ENCODE results near the gene KCNE1.
A peak's percentile ranks its signal among the peaks of the same experiment; 100 is the strongest.

The KCNE1 gene

GRCh38 chr21:34554227-34554626 lies 42.2 kb upstream of the KCNE1 start:
- TF ChIP-seq CTCF (IDR thresholded peaks at IDR 0.05; ENCODE audit: insufficient read depth, low read depth, low read length, missing control alignments), result no peak
- no peak overlapping the region for H3K4me3 ChIP-seq (ENCODE audit: low read length)
- DNase-seq (ENCODE audit: low read depth), result no peak

DNA sequence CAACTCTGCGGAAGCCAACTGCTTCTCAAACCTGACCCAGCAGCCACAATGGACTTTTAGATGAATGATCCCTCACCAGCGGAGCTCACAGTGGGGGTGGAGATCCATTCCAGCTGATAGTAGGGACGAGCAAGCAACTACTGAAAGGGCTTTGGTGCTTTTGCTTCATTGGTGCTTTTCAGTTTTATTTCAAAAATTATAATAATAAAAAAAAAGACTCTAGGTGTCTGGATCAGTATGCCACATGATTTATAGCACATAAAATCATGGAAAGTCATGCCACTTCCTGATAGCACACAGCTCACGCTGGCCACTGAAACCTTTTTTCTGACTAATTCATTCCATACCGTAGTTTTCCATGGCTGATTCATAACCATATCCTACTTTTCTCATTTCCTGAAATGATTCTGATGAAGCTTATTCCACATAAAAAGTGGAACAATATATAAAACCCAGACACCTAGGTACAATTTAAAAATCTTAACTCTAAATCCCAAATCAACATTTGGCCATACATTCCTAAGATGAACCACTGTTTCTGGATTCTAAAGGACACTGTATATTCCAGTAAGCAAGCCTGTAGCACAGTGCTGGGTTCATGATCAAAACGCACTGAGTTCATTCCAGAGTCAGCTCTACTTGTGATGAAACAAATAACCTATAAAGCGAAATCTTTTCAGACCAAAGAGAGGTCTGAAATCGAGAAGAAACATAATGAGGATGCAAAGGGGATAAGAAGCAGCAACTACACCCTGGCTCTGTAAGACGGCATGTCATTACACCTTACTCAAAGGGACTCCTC lies 41.3 kb upstream of the KCNE1 start:
- TF ChIP-seq CTCF (IDR thresholded peaks at IDR 0.05; ENCODE audit: insufficient read depth, low read depth, low read length, missing control alignments), result no peak
- no peak overlapping the region for H3K4me3 ChIP-seq (ENCODE audit: low read length)
- peak; percentile 79 for DNase-seq (ENCODE audit: low read depth)

GRCh38 chr21:34552360-34553098 lies 40.5 kb upstream of the KCNE1 start:
- TF ChIP-seq CTCF (IDR thresholded peaks at IDR 0.05; ENCODE audit: insufficient read depth, low read depth, low read length, missing control alignments), result no peak
- no peak for DNase-seq (ENCODE audit: low read depth)
- H3K4me3 ChIP-seq (ENCODE audit: low read length), result no peak overlapping the region

DNA sequence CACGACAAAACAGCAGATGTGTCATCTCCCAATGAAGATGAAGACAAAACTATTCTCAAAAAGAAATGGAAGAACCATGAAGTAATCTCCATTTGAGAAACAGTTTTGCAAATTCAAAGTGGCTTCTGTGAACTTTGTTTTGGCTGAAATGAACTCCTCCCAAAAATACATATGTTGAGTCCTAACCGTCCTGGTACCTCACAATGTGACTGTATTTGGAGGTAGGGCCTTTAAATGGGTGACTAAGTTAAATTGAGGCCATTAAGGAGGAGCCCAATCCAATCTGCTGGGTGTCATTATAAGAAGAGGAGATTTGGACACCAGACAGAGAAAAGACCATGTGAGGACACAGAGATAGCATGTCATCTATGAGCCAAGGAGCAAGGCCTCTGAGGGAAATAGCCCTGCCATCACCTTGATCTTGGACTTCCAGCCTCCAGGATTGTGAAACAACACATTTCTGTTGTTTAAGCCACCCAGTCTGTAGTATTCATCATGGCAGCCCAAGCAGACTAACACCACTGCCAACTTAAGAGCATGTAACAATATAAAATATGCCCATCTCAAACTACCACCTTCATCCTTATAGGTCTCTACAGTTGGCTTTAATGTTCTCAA lies 38.3 kb upstream of the KCNE1 start:
- H3K4me3 ChIP-seq (ENCODE audit: low read length), result no peak overlapping the region
- no peak for TF ChIP-seq CTCF (IDR thresholded peaks at IDR 0.05; ENCODE audit: insufficient read depth, low read depth, low read length, missing control alignments)
- DNase-seq (ENCODE audit: low read depth), result no peak

- no peak for TF ChIP-seq CTCF (IDR thresholded peaks at IDR 0.05; ENCODE audit: insufficient read depth, low read depth, low read length, missing control alignments)
- peak; percentile 31 for DNase-seq (ENCODE audit: low read depth)
- no peak overlapping the region for H3K4me3 ChIP-seq (ENCODE audit: low read length)
These were observed 36.9 kb upstream of the KCNE1 start for GRCh38 chr21:34548781-34549376.

DNA sequence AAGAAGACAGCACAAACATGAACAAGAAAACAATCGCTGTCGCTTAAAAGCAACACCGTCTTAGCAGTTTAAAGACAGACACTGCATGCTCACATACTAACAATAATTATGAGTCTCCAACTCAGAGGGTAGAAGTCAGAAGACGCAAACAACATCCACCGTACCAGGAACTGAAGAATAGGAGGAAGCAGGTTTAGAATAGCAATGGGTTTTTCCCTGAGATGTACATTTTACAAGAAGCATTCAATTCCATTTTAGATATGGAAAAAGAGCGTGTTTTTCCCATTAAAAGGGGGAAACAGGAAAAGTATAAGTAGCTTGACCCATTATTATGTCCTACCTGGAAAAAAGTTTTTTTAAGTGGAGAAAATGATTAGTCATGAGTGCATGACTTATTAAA lies 34.5 kb upstream of the KCNE1 start:
- no peak for DNase-seq (ENCODE audit: low read depth)
- H3K4me3 ChIP-seq (ENCODE audit: low read length), result no peak overlapping the region
- TF ChIP-seq CTCF (IDR thresholded peaks at IDR 0.05; ENCODE audit: insufficient read depth, low read depth, low read length, missing control alignments), result no peak
